Loucy (cell line): ENCODE results near the gene UBE2D2.
A peak's percentile ranks its signal among the peaks of the same experiment; 100 is the strongest.

ENCODE experiments used
- H2AFZ ChIP-seq: fragments of 200-600 bp; sonication (generic); 2 replicates; pipeline ENCODE4 v1.6.0; 2016; ENCODE audit warnings: antibody characterized with exemption, mild to moderate bottlenecking, low read length, moderate library complexity
- H3F3A ChIP-seq: fragments of 200-600 bp; 2 replicates; pipeline ENCODE4 v1.6.0; 2016; ENCODE audit warnings: antibody characterized with exemption, low read depth, mild to moderate bottlenecking
- H3K27me3 ChIP-seq: fragments of 200-600 bp; sonication (generic); 2 replicates; pipeline ENCODE4 v1.6.1; 2014; ENCODE audit warnings: low read length, mild to moderate bottlenecking; ENCODE audit not compliant: insufficient read depth, poor library complexity, severe bottlenecking
- H3K36me3 ChIP-seq: fragments of 200-600 bp; sonication (generic); 2 replicates; pipeline ENCODE4 v1.6.1; 2016; ENCODE audit warnings: low read length; ENCODE audit not compliant: insufficient read depth
- H3K4me1 ChIP-seq: fragments of 200-600 bp; sonication (generic); 2 replicates; pipeline ENCODE4 v1.5.1; 2014; ENCODE audit warnings: low read length, mild to moderate bottlenecking; ENCODE audit not compliant: insufficient read depth, poor library complexity, severe bottlenecking
- H3K4me2 ChIP-seq: fragments of 200-600 bp; sonication (generic); 2 replicates; pipeline ENCODE4 v1.6.0; 2014; ENCODE audit warnings: antibody characterized with exemption, low read length, low read depth, mild to moderate bottlenecking; ENCODE audit not compliant: poor library complexity, severe bottlenecking
- H3K4me3 ChIP-seq: fragments of 200-600 bp; sonication (generic); 2 replicates; pipeline ENCODE4 v1.5.1; 2014; ENCODE audit warnings: low read length, mild to moderate bottlenecking, mixed read lengths; ENCODE audit not compliant: poor library complexity, severe bottlenecking
- H3K79me2 ChIP-seq: fragments of 200-600 bp; sonication (generic); 2 replicates; pipeline ENCODE4 v1.6.1; 2014; ENCODE audit warnings: low read length; ENCODE audit not compliant: insufficient read depth
- H3K9ac ChIP-seq: fragments of 200-600 bp; sonication (generic); 2 replicates; pipeline ENCODE4 v1.6.0; 2014; ENCODE audit warnings: mild to moderate bottlenecking, low read depth, low read length, moderate library complexity; ENCODE audit not compliant: poor library complexity, severe bottlenecking
- H3K9me2 ChIP-seq: fragments of 200-600 bp; sonication (generic); replicated peaks from 2 replicates; pipeline ENCODE4 v1.6.1; 2016; ENCODE audit warnings: low read depth, low read length, mixed read lengths
- H3K9me3 ChIP-seq: fragments of 200-600 bp; sonication (generic); 2 replicates; pipeline ENCODE4 v1.6.1; 2014; ENCODE audit warnings: mild to moderate bottlenecking, antibody characterized with exemption, low read length, low read depth; ENCODE audit not compliant: insufficient read depth
- H4K20me1 ChIP-seq: fragments of 200-600 bp; sonication (generic); 2 replicates; pipeline ENCODE4 v1.6.0; 2014; ENCODE audit warnings: antibody characterized with exemption, low read length, mild to moderate bottlenecking; ENCODE audit not compliant: insufficient read depth, poor library complexity, severe bottlenecking
- CTCF ChIP-seq: fragments of 200-600 bp; sonication (generic); conservative IDR thresholded peaks from 2 replicates; pipeline ENCODE4 v1.5.1; 2014; ENCODE audit warnings: mild to moderate bottlenecking, antibody characterized with exemption, low read length
- EZH2phosphoT487 ChIP-seq: fragments of 200-600 bp; IDR thresholded peaks from 2 replicates; pipeline ENCODE4 v1.6.1; 2018; ENCODE audit warnings: antibody characterized with exemption, mild to moderate bottlenecking, moderate library complexity, borderline replicate concordance

The UBE2D2 gene

DNA sequence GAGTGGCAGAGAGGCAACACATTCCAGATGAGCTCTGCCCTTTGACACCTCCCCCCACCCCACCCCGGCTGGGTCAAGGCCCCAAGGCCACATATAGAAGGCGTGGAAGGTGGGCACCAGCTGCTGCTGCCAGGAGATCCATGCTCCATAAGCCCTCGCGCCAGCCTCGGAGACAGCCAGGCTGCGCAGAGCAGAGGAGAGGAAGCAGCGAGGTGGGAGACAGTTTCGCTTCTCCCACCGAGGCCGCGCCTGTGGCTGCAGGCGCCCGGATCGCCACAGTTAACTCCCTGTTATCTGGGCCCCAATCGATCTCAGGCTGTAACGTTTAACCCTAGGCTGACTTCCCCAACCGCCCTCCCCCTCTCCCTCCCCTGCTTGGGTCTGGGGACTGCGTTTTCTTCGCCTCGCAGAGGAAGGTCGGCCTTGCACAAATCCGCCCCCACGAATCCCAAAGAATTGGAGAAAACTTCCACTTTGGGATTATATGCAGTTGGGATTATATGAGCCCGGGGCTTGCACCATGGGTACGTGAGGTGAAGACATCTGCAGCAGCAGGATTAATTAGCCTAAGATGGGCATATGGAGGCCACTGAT lies 85.9 kb downstream of the UBE2D2 start:
- no peak overlapping the region for H2AFZ ChIP-seq
- peak overlapping the region; percentile 98 for H3K4me2 ChIP-seq
- H3K4me3 ChIP-seq, result peak overlapping the region; percentile 97
- no peaks in the 10 kb centered on the region for H3K9me3 ChIP-seq
- TF ChIP-seq EZH2phosphoT487 (no peak), CTCF (no peak)
- H3F3A ChIP-seq, result 0 out of 2 replicates have a peak, but pooled peaks cover 2% of the 10 kb centered on the region
- no peaks in the 10 kb centered on the region for H3K36me3 ChIP-seq
- peaks cover 55% of the 10 kb centered on the region for H3K4me1 ChIP-seq
- H3K27me3 ChIP-seq, result peaks cover 6% of the 10 kb centered on the region
- H4K20me1 ChIP-seq, result peaks cover 30% of the 10 kb centered on the region
- peak overlapping the region; percentile 93 for H3K9ac ChIP-seq
- peaks cover 66% of the 10 kb centered on the region for H3K79me2 ChIP-seq
- H3K9me2 ChIP-seq, result no peaks in the 10 kb centered on the region

DNA sequence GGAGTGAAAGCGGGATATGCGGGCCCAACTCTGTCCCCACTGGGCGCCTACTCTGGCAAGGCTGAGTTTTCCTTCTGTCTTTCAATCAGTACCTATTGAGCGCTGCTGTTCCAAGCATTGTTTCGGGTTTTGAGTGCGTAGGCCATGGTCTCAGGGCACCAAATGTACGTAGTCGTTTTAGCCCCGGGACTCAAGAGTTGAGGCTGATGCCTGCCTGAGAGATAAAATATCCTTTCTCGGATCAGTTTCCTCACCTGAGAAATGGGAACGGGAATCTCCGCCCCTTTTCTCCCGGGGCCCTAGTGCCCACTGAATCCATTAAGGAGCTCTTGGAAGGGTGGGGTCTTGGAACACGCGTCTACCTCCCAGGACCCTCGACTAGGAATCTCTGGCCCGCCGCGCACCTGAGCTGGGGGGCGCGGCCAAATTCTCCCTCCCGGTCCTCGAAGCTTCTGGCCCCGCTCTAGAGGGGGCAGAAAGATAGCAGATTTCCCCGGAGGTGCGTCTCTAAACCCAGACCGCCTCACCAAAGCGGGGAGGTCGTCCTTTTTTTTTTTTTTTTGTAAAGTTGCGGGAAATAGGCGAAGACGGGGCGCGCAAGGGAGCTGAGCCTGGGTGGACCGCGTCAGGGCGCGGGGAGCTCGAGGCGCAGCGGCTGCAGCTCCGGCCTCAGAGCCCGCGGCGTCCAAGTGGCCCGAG lies 86.5 kb downstream of the UBE2D2 start:
- Histone ChIP-seq H4K20me1 (peaks cover 36% of the 10 kb centered on the region), H3K36me3 (no peaks in the 10 kb centered on the region), H3K4me1 (peaks cover 57% of the 10 kb centered on the region), H2AFZ (peak overlapping the region; percentile 5; the same call in 1 of the 2 replicates), H3K4me2 (peak overlapping the region; percentile 98), H3K27me3 (peaks cover 6% of the 10 kb centered on the region), H3K4me3 (peak overlapping the region; percentile 97), H3K9ac (peak overlapping the region; percentile 93), H3F3A (0 out of 2 replicates have a peak, but pooled peaks cover 2% of the 10 kb centered on the region), H3K9me2 (no peaks in the 10 kb centered on the region), H3K9me3 (no peaks in the 10 kb centered on the region), H3K79me2 (peaks cover 73% of the 10 kb centered on the region)
- TF ChIP-seq CTCF (no peak), EZH2phosphoT487 (no peak)

DNA sequence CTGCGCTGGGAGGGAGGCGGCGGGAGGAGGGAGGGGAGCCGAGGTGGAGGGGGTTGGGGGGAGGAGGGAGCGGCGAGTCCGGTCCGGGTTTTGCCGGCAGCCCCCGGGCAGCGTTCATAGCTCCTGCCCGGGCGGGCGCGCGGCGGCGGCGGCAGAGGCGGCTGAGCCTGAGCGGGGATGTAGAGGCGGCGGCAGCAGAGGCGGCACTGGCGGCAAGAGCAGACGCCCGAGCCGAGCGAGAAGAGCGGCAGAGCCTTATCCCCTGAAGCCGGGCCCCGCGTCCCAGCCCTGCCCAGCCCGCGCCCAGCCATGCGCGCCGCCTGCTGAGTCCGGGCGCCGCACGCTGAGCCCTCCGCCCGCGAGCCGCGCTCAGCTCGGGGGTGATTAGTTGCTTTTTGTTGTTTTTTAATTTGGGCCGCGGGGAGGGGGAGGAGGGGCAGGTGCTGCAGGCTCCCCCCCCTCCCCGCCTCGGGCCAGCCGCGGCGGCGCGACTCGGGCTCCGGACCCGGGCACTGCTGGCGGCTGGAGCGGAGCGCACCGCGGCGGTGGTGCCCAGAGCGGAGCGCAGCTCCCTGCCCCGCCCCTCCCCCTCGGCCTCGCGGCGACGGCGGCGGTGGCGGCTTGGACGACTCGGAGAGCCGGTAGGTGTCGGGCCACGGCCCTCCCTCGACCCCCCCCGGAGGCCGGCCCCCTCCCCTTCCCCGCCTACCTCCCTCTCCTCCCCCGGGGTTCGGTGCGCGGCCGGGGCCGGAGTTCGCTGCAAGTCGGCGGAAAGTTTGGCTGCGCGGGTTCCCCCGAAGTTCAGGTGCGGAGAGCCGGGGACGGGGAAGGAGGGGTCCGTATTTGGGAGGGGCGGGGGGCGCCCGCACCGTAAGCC lies 87.3 kb downstream of the UBE2D2 start, which contains the start of gene CXXC5:
Gene CXXC5, plus strand, starts transcription at position 145 of the 877 bp plus-strand sequence. CDS start 32,175 bp downstream, outside the sequence.
- peaks cover 44% of the 10 kb centered on the region for H4K20me1 ChIP-seq
- peaks cover 6% of the 10 kb centered on the region for H3K27me3 ChIP-seq
- no peaks in the 10 kb centered on the region for H3K9me2 ChIP-seq
- TF ChIP-seq EZH2phosphoT487 (no peak), CTCF (no peak)
- 0 out of 2 replicates have a peak, but pooled peaks cover 2% of the 10 kb centered on the region for H3F3A ChIP-seq
- H2AFZ ChIP-seq, result peak within 1 kb of the TSS; percentile 5; the same call in 1 of the 2 replicates
- H3K36me3 ChIP-seq, result no peaks in the 10 kb centered on the region
- H3K9ac ChIP-seq, result peak within 1 kb of the TSS; percentile 93
- peaks cover 57% of the 10 kb centered on the region for H3K4me1 ChIP-seq
- H3K9me3 ChIP-seq, result no peaks in the 10 kb centered on the region
- H3K4me3 ChIP-seq, result peak within 1 kb of the TSS; percentile 97
- H3K4me2 ChIP-seq, result peak within 1 kb of the TSS; percentile 98
- H3K79me2 ChIP-seq, result peaks cover 80% of the 10 kb centered on the region
